Activated T-helper 9 cell treated with anti-CD3 and anti-CD28 coated beads, Interleukin-2, amount 50 U/mL, for 16 hours (primary cell): ENCODE measurements around the gene ARHGEF12.

Source experiments
- DNase-seq: peaks from one replicate; pipeline ENCODE4 v3.0.0-alpha.2; 2020; ENCODE audit warnings: low read depth

ARHGEF12 gene

GRCh38 chr11:120518356-120518755 is 182.1 kb downstream of the ARHGEF12 start:
- DNase-seq: no peak

- DNase-seq: no peak
These were observed 183.3 kb downstream of the ARHGEF12 start for GRCh38 chr11:120519474-120519873.

GRCh38 chr11:120520091-120520822 is 184.0 kb downstream of the ARHGEF12 start:
- DNase-seq: no peak

- DNase-seq: no peak
These were observed 185.0 kb downstream of the ARHGEF12 start for GRCh38 chr11:120521176-120521575.

- no peak for DNase-seq
These were observed 185.8 kb downstream of the ARHGEF12 start for GRCh38 chr11:120522021-120522420.

GRCh38 chr11:120522736-120523135 is 186.5 kb downstream of the ARHGEF12 start:
- DNase-seq: no peak

GRCh38 chr11:120523196-120523595 is 187.0 kb downstream of the ARHGEF12 start:
- no peak for DNase-seq

- DNase-seq: no peak
These were observed 188.4 kb downstream of the ARHGEF12 start for GRCh38 chr11:120524536-120525085.

GRCh38 chr11:120525261-120526171 is 189.3 kb downstream of the ARHGEF12 start:
- DNase-seq: no peak

- no peak for DNase-seq
These were observed 190.0 kb downstream of the ARHGEF12 start for GRCh38 chr11:120526241-120526640.

GRCh38 chr11:120527111-120527761 is 191.0 kb downstream of the ARHGEF12 start:
- no peak for DNase-seq

GRCh38 chr11:120528749-120529148 is 192.5 kb downstream of the ARHGEF12 start:
- DNase-seq: no peak

GRCh38 chr11:120529214-120529613 is 193.0 kb downstream of the ARHGEF12 start:
- no peak for DNase-seq

GRCh38 chr11:120529911-120530310 is 193.7 kb downstream of the ARHGEF12 start:
- no peak for DNase-seq

GRCh38 chr11:120532082-120532831 is 196.0 kb downstream of the ARHGEF12 start:
- DNase-seq: no peak

GRCh38 chr11:120532832-120533196 is 196.6 kb downstream of the ARHGEF12 start:
- DNase-seq: no peak

- DNase-seq: no peak
These were observed 200.0 kb downstream of the ARHGEF12 start for GRCh38 chr11:120536091-120536796.

GRCh38 chr11:120536797-120537169 is 200.6 kb downstream of the ARHGEF12 start:
- no peak for DNase-seq

GRCh38 chr11:120537996-120538395 is 201.8 kb downstream of the ARHGEF12 start:
- DNase-seq: no peak

GRCh38 chr11:120538707-120539106 is 202.5 kb downstream of the ARHGEF12 start:
- DNase-seq: no peak
